Gastrocnemius medialis (tissue), 4 donors: ENCODE data around the gene ATF4.

ENCODE experiments used
- POLR2A ChIP-seq, 2 donors: fragments of 450-650 bp; IDR thresholded peaks; one replicate each; pipeline ENCODE4 v1.6.1; 2017; ENCODE audit warnings: antibody characterized with exemption in 2 of 2, mild to moderate bottlenecking in 2 of 2, moderate library complexity in 2 of 2
- TF ChIP-seq, protein P1 (sequence below), 5 experiments: fragments of 450-650 bp in 3 of 5; fragments of 200-600 bp in 2 of 5; sonication (generic) in 2 of 5; IDR thresholded peaks in 4 of 5; conservative IDR thresholded peaks in 1 of 5; 1 replicate in 4 of 5; 2 replicates in 1 of 5; pipeline ENCODE4 v1.5.1; 2016 to 2019; ENCODE audit warnings: antibody characterized with exemption in 5 of 5, mild to moderate bottlenecking in 3 of 5, moderate library complexity in 3 of 5

DNA sequence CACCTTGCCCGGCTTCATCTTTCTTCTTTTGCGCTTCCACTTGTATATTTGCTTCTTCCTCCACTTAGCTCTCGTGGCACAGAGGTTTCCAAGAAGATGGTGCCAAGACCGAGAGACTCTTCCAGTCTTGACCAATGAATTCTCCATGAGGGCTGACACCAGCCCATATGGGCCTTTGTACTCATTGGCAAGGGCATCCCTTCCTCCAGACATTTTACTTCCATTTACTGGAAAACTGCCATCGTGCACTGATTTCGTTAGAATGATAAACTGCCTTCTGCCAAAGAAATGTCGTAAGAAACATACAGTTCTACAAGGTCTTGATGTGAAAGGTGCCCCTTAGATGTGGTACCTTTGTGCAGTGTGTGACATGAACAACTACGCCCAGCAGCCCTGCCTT lies 22.9 kb upstream of the ATF4 start:
- TF ChIP-seq POLR2A (IDR thresholded peaks at IDR 0.05): no peak
- TF ChIP-seq, protein P1, sequence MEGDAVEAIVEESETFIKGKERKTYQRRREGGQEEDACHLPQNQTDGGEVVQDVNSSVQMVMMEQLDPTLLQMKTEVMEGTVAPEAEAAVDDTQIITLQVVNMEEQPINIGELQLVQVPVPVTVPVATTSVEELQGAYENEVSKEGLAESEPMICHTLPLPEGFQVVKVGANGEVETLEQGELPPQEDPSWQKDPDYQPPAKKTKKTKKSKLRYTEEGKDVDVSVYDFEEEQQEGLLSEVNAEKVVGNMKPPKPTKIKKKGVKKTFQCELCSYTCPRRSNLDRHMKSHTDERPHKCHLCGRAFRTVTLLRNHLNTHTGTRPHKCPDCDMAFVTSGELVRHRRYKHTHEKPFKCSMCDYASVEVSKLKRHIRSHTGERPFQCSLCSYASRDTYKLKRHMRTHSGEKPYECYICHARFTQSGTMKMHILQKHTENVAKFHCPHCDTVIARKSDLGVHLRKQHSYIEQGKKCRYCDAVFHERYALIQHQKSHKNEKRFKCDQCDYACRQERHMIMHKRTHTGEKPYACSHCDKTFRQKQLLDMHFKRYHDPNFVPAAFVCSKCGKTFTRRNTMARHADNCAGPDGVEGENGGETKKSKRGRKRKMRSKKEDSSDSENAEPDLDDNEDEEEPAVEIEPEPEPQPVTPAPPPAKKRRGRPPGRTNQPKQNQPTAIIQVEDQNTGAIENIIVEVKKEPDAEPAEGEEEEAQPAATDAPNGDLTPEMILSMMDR (IDR thresholded peaks at IDR 0.05 in 4 of 5, conservative IDR thresholded peaks at IDR 0.05 in 1 of 5): no peak
